GM18499 (cell line): ENCODE results near the gene CD74.
"Not testable (repeated sequence)": the region's sequence is repeated elsewhere in the genome, so short reads cannot be mapped to it uniquely, and the experiment has no call there.

Source experiments
- ATAC-seq: cut with Tn5 transposase; IDR thresholded peaks from one replicate; pipeline ENCODE4 v1.9.1; 2021; ENCODE audit warnings: moderate number of reproducible peaks; ENCODE audit not compliant: insufficient read depth, unreplicated experiment

Gene CD74

GRCh38 chr5:150412319-150413175 is at the start of gene CD74:
Gene CD74 (minus strand): TSS chr5:150412910. CDS start chr5:150412749, 161 bp downstream.
- peak; percentile 55 for ATAC-seq

- ATAC-seq, result peak; percentile 72
Observed at GRCh38 chr5:150461231-150461630, 48.5 kb upstream of the CD74 start.

- no peak for ATAC-seq
Observed at GRCh38 chr5:150460781-150461180, 48.1 kb upstream of the CD74 start.

GRCh38 chr5:150458802-150459557 is 46.3 kb upstream of the CD74 start:
- ATAC-seq, result no peak

GRCh38 chr5:150457562-150458240 is 45.0 kb upstream of the CD74 start:
- ATAC-seq, result no peak

- ATAC-seq, result no peak
Observed at GRCh38 chr5:150457121-150457520, 44.4 kb upstream of the CD74 start.

GRCh38 chr5:150454492-150455229 is 42.0 kb upstream of the CD74 start:
- no peak for ATAC-seq

GRCh38 chr5:150454027-150454426 is 41.3 kb upstream of the CD74 start:
- not testable (repeated sequence) for ATAC-seq

- no peak for ATAC-seq
Observed at GRCh38 chr5:150452914-150453313, 40.2 kb upstream of the CD74 start.

- no peak for ATAC-seq
Observed at GRCh38 chr5:150451594-150451993, 38.9 kb upstream of the CD74 start.

- ATAC-seq, result peak; percentile 86
Observed at GRCh38 chr5:150449517-150450339, 37.0 kb upstream of the CD74 start, which contains the start of gene RPS14. Gene RPS14 (minus strand): TSS chr5:150449739. CDS start chr5:150447733, 2,006 bp downstream.

GRCh38 chr5:150448952-150449516 is 36.3 kb upstream of the CD74 start:
- ATAC-seq, result peak; percentile 22

- no peak for ATAC-seq
Observed at GRCh38 chr5:150448334-150448733, 35.6 kb upstream of the CD74 start.

GRCh38 chr5:150447188-150447587 is 34.5 kb upstream of the CD74 start:
- ATAC-seq, result no peak

- ATAC-seq, result no peak
Observed at GRCh38 chr5:150446583-150446982, 33.9 kb upstream of the CD74 start.

- ATAC-seq, result no peak
Observed at GRCh38 chr5:150446088-150446487, 33.4 kb upstream of the CD74 start.

GRCh38 chr5:150444770-150445169 is 32.1 kb upstream of the CD74 start:
- no peak for ATAC-seq

GRCh38 chr5:150443242-150444075 is 30.7 kb upstream of the CD74 start:
- no peak for ATAC-seq
